HFFc6 (cell line): ENCODE data around the gene PRKCE. TPM values are rescaled to one million over a fixed set of nuclear protein-coding genes. Genes with fewer than 3 reads are reported as not detected.

Experiments used
- DNase-seq: peaks from one replicate; pipeline ENCODE4 v3.0.0-alpha.2; 2018
- H3K27ac Mint-ChIP-seq: 2 replicates; pipeline ENCODE4 v1.8.0; 2020; ENCODE audit warnings: mild to moderate bottlenecking, mixed read lengths
- H3K27me3 Mint-ChIP-seq: 2 replicates; pipeline ENCODE4 v1.8.0; 2021; ENCODE audit warnings: mild to moderate bottlenecking, moderate library complexity, mixed read lengths; ENCODE audit not compliant: insufficient read depth
- H3K36me3 Mint-ChIP-seq: 2 replicates; pipeline ENCODE4 v1.8.0; 2021; ENCODE audit warnings: low read depth, mixed read lengths
- H3K4me1 Mint-ChIP-seq: 2 replicates; pipeline ENCODE4 v1.8.0; 2020; ENCODE audit warnings: low read depth, mixed read lengths
- H3K4me3 Mint-ChIP-seq: 2 replicates; pipeline ENCODE4 v1.8.0; 2020; ENCODE audit warnings: mild to moderate bottlenecking, moderate library complexity, mixed read lengths
- H3K9me3 Mint-ChIP-seq: 2 replicates; pipeline ENCODE4 v1.8.0; 2020; ENCODE audit warnings: mild to moderate bottlenecking, mixed read lengths
- CTCF ChIP-seq: fragments of 200-600 bp; sonication (generic); IDR thresholded peaks from 2 replicates; pipeline ENCODE4 v1.5.0; 2021; ENCODE audit warnings: antibody characterized with exemption, mild to moderate bottlenecking
- total RNA-seq, 6 experiments: library from RNA; stranded (reverse); fragmentation: NEBNext Ultra II Directional; extraction: Animal tissue kit (Norgen Biotek cat#: 25700); gene quantifications; 2 replicates in 1 of 6; 3 replicates in 5 of 6; pipeline ENCODE4 v1.2.3, GENCODE V29; 2021

The PRKCE gene
- total RNA-seq, 6 experiments from 2014 or later = 10.8 to 13.7 (median 12.0) TPM

- Mint-ChIP-seq H3K27me3 (no peaks in the 10 kb centered on the region), H3K4me3 (no peak overlapping the region), H3K36me3 (peaks cover 6% of the 10 kb centered on the region), H3K27ac (no peak overlapping the region), H3K4me1 (no peaks in the 10 kb centered on the region), H3K9me3 (no peaks in the 10 kb centered on the region)
- no peak for TF ChIP-seq CTCF
- DNase-seq = no peak
Observed at GRCh38 chr2:45981384-45981930, 330.0 kb downstream of the PRKCE start.

- no peak for TF ChIP-seq CTCF
- Mint-ChIP-seq H3K36me3 (peaks cover 6% of the 10 kb centered on the region), H3K27me3 (no peaks in the 10 kb centered on the region), H3K4me3 (no peak overlapping the region), H3K9me3 (no peaks in the 10 kb centered on the region), H3K4me1 (no peaks in the 10 kb centered on the region), H3K27ac (no peak overlapping the region)
- DNase-seq = no peak
Observed at GRCh38 chr2:45982096-45982495, 330.6 kb downstream of the PRKCE start.

- Mint-ChIP-seq H3K27me3 (no peaks in the 10 kb centered on the region), H3K4me1 (no peaks in the 10 kb centered on the region), H3K27ac (no peak overlapping the region), H3K36me3 (peaks cover 6% of the 10 kb centered on the region), H3K4me3 (no peak overlapping the region), H3K9me3 (no peaks in the 10 kb centered on the region)
- no peak for TF ChIP-seq CTCF
- no peak for DNase-seq
Observed at GRCh38 chr2:45983213-45983612, 331.7 kb downstream of the PRKCE start.

GRCh38 chr2:45984366-45984765 is 332.9 kb downstream of the PRKCE start:
- Mint-ChIP-seq H3K27ac (no peak overlapping the region), H3K27me3 (peaks cover 3% of the 10 kb centered on the region; the same call in 1 of the 2 replicates), H3K4me1 (no peaks in the 10 kb centered on the region), H3K4me3 (no peak overlapping the region), H3K9me3 (no peaks in the 10 kb centered on the region), H3K36me3 (peaks cover 6% of the 10 kb centered on the region)
- no peak for DNase-seq
- TF ChIP-seq CTCF = no peak

GRCh38 chr2:45984896-45985473 is 333.5 kb downstream of the PRKCE start:
- H3K27ac Mint-ChIP-seq = no peak overlapping the region
- peaks cover 3% of the 10 kb centered on the region; the same call in 1 of the 2 replicates for H3K27me3 Mint-ChIP-seq
- H3K4me1 Mint-ChIP-seq = no peaks in the 10 kb centered on the region
- H3K4me3 Mint-ChIP-seq = no peak overlapping the region
- H3K36me3 Mint-ChIP-seq = peaks cover 6% of the 10 kb centered on the region
- no peak for TF ChIP-seq CTCF
- no peak for DNase-seq
- no peaks in the 10 kb centered on the region for H3K9me3 Mint-ChIP-seq
